HL-60 (cell line): Measurements from ENCODE around the gene TMIE.

ENCODE experiments used
- POLR2AphosphoS5 ChIP-seq: IDR thresholded peaks from 2 replicates; pipeline ENCODE4 v1.6.1; 2012; ENCODE audit warnings: low read depth
- TF ChIP-seq, protein P1 (sequence below): IDR thresholded peaks from one replicate; pipeline ENCODE4 v1.5.1; 2011; ENCODE audit warnings: low read length, control low read depth, inconsistent platforms; ENCODE audit not compliant: insufficient read depth
- TF ChIP-seq, protein P2 (sequence below): IDR thresholded peaks from 2 replicates; pipeline ENCODE4 v1.6.1; 2012; ENCODE audit warnings: low read depth; ENCODE audit not compliant: insufficient replicate concordance

DNA sequence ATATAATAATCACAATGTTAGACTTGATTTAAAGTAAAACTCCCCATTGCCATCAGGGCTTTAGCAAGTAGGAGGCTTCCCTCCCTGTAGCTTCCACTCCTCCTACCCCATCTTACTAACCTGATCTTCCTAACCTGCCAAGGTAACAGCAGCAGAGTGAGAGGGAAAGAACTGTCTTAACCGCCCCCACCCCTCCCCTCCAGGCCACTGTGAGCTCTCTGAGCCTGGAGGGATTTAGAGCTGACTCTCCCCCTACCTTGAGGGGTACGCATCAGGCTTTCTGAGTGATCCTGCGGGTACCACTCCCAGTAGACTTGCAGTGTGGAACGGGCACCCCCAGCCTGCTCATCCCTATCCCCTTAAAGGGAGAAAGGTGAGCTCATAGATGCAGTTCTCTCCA, 27.8 kb downstream of the TMIE start:
- TF ChIP-seq, protein P1, sequence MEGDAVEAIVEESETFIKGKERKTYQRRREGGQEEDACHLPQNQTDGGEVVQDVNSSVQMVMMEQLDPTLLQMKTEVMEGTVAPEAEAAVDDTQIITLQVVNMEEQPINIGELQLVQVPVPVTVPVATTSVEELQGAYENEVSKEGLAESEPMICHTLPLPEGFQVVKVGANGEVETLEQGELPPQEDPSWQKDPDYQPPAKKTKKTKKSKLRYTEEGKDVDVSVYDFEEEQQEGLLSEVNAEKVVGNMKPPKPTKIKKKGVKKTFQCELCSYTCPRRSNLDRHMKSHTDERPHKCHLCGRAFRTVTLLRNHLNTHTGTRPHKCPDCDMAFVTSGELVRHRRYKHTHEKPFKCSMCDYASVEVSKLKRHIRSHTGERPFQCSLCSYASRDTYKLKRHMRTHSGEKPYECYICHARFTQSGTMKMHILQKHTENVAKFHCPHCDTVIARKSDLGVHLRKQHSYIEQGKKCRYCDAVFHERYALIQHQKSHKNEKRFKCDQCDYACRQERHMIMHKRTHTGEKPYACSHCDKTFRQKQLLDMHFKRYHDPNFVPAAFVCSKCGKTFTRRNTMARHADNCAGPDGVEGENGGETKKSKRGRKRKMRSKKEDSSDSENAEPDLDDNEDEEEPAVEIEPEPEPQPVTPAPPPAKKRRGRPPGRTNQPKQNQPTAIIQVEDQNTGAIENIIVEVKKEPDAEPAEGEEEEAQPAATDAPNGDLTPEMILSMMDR: no peak
- no peak for TF ChIP-seq POLR2AphosphoS5
- TF ChIP-seq, protein P2, sequence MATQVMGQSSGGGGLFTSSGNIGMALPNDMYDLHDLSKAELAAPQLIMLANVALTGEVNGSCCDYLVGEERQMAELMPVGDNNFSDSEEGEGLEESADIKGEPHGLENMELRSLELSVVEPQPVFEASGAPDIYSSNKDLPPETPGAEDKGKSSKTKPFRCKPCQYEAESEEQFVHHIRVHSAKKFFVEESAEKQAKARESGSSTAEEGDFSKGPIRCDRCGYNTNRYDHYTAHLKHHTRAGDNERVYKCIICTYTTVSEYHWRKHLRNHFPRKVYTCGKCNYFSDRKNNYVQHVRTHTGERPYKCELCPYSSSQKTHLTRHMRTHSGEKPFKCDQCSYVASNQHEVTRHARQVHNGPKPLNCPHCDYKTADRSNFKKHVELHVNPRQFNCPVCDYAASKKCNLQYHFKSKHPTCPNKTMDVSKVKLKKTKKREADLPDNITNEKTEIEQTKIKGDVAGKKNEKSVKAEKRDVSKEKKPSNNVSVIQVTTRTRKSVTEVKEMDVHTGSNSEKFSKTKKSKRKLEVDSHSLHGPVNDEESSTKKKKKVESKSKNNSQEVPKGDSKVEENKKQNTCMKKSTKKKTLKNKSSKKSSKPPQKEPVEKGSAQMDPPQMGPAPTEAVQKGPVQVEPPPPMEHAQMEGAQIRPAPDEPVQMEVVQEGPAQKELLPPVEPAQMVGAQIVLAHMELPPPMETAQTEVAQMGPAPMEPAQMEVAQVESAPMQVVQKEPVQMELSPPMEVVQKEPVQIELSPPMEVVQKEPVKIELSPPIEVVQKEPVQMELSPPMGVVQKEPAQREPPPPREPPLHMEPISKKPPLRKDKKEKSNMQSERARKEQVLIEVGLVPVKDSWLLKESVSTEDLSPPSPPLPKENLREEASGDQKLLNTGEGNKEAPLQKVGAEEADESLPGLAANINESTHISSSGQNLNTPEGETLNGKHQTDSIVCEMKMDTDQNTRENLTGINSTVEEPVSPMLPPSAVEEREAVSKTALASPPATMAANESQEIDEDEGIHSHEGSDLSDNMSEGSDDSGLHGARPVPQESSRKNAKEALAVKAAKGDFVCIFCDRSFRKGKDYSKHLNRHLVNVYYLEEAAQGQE: no peak
